ENCODE data around the gene NEMP1.

DNA sequence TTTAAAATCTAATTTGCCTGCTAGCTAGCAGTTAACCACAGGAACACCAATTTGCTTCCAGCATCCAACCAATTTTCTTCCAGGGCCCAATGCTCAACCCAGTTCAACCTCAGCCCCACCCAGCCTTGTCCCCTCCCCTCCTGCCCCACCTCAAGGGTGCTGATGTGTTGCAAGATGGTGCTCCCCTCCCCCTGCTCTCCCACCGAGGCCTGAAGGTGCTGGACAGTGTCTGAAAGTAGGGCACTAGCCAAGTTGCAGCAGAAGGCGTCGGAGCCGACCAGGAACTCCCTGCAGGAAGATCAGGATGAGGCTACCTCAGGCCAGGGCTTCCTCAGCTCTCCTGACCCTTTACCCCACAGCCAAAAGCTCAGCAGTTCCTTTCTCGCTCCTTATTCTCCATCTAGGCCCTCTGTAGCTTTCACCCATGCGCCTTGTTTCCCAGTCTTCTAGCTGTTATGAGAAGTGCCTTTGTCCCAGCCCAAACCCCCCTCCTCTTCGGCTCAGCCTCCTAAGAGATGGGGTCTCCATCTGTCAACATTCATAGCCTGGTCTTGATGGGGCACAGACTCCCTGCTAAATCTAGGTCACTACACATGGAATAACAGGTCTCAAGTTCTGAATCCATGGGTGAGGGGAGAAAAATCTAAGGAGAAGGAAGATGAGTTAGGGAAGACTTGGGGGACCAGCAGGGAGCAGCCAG is 29.0 kb upstream of the NEMP1 start:
- TF ChIP-seq, protein P1, sequence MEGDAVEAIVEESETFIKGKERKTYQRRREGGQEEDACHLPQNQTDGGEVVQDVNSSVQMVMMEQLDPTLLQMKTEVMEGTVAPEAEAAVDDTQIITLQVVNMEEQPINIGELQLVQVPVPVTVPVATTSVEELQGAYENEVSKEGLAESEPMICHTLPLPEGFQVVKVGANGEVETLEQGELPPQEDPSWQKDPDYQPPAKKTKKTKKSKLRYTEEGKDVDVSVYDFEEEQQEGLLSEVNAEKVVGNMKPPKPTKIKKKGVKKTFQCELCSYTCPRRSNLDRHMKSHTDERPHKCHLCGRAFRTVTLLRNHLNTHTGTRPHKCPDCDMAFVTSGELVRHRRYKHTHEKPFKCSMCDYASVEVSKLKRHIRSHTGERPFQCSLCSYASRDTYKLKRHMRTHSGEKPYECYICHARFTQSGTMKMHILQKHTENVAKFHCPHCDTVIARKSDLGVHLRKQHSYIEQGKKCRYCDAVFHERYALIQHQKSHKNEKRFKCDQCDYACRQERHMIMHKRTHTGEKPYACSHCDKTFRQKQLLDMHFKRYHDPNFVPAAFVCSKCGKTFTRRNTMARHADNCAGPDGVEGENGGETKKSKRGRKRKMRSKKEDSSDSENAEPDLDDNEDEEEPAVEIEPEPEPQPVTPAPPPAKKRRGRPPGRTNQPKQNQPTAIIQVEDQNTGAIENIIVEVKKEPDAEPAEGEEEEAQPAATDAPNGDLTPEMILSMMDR (IDR thresholded peaks at IDR 0.05): no peak
- TF ChIP-seq POLR2A (IDR thresholded peaks at IDR 0.05): no peak
- no peak for TF ChIP-seq POLR2AphosphoS5 (IDR thresholded peaks at IDR 0.05)
